GM19043 (cell line): ENCODE results near the gene HSPB9.

Experiments used
- ATAC-seq: cut with Tn5 transposase; IDR thresholded peaks from one replicate; pipeline ENCODE4 v1.9.1; 2021; ENCODE audit warnings: low read depth; ENCODE audit not compliant: unreplicated experiment

HSPB9 gene

DNA sequence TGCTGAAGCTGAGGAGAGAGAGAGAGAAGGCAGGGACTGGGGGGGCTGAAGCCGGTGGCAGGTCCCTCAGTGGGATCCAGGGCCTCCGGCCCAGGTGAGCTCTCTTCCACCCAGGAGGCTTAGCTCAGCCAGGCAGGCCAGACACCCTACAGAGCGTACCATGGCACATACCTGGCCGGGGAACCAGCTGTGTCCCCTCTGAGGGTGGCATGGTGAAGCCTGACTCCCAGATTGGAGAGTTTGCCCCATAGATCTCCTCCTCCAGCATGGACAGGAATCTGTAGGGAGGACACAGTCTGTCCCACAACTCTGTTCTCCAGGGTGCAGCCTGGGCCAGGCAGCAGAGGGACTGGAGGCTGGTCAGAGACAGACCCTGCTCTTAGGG lies 4.5 kb upstream of the HSPB9 start:
- no peak for ATAC-seq

- ATAC-seq = no peak
Observed at GRCh38 chr17:42118545-42118944, 4.1 kb upstream of the HSPB9 start.

DNA sequence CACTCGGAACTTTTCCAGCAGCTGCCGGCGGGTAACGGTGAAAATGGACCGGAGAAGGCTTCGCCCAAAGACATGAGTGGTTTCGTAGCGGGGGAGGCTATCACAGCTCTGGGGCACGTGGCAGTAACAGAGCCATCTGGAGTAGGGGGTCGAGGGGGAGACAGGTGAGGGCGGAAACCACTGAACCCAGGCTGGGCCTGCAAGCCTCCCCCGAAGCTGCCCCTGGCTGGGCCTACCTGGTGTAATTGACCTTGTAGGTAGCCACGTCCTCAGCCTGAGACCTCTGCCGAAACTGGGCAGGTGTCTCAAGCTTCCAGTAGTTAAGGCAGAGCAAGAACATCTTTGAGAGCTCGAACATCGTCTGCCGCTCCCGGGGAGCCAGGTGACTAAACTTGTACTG lies 3.3 kb upstream of the HSPB9 start:
- no peak for ATAC-seq

DNA sequence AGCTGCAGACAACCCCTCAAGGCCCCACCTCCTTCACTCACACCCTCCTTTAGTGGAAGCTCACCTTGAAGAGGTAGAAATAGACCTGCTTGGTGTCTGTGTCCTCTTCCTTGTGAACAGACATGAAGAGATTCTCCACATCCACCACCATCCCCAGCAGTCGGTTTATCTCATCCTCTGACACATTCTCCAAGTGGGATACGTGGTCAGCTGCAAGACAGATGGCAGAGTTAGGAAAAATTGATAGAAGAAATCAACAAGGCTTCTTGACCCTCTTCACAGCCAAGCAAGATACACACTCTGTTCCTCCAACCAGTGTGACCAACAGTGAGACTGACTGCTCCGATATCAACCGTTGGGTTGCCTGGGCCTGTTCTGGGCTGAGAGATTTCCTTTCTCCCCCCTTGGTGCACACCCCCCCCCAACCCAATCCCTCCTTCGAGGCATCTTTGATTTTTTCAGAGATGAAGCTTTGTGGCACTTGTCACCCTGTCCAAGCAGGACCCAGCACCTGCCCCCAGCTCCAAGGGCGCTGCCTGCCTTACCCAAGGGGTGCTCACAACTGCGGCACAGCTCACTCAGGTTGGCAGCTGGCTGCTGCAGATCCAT lies 2.3 kb upstream of the HSPB9 start:
- no peak for ATAC-seq

GRCh38 chr17:42120770-42121769 lies 1.5 kb upstream of the HSPB9 start, which contains the start of gene KAT2A:
TSS of gene KAT2A (minus strand) at chr17:42121367. CDS start at chr17:42121304, 63 bp downstream.
- ATAC-seq = peak; percentile 63

- ATAC-seq = no peak
Observed at GRCh38 chr17:42124256-42124655, 1.7 kb downstream of the HSPB9 start.

- ATAC-seq = no peak
Observed at GRCh38 chr17:42125565-42125964, 3.0 kb downstream of the HSPB9 start.

DNA sequence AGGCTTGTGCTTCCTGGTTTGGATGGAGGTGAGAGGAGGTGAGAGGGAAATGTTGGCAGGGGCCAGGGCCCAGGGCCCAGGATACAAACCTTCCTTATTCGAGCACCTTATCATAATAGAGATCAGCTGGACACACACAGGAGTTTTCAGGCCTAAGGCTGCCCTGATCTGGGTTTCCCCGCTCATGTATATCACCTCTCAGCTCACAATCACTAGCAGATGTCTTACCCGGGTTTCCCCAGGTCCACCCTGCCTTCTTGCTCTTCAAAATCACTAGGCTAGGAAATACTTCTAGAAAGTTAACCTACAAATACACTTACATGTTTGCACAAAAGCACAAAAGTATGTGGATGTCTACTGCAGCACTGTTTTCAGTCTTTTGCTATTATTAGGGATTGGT lies 4.2 kb downstream of the HSPB9 start:
- ATAC-seq = no peak

- ATAC-seq = no peak
Observed at GRCh38 chr17:42127414-42127813, 4.8 kb downstream of the HSPB9 start.

DNA sequence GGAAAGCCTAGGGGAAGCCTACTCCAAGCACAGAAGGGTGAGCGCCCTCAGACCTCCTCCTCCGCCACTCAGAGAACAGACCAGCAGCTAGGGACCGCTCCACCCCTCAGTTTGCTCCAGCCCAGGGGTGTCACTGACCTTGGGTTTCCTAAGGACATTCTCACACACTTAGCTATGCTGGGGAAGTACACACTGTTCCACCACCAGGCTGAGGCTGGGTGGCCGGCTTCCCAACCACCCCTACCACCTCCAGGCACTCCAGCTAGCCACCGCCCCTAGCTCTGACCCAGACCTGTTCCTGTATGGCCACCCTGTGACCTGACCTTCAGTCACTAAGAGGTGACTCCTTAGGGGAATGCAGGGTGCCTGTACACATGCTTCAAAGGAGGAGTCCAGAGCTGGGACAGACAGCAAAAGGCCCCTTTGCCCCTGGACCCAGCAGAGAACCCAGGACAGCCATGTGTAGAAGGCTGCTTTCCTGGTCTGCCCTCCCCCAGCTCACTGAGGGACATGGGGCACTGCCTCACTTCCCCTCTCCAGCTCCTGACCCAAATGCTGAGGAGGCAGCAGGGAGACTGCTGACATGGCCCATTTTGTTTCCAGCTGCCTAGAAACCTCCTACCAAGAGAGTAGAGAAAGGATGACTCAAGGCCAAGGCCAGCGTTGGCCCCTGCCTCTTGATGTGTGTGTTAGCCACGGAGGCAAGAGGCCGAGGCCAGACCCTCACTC lies 6.7 kb downstream of the HSPB9 start:
- ATAC-seq = no peak

GRCh38 chr17:42130310-42130936 lies 7.8 kb downstream of the HSPB9 start:
- ATAC-seq = no peak

DNA sequence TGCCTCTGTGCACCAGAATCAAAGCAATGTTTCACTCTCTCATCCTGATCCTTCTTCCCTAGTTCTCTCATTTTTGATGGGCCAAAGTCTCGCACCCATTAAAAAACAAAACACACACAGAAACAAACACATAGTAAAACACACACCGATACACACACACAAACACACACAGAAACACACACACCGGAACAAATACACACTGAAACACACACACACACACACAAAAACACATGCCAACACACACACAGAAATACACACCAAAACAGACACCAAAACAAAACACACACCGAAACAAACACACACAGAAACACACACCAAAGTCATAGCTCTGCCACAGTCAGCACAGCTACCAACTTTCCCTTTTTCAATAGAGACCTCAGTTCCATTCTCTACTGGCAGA lies 8.6 kb downstream of the HSPB9 start:
- no peak for ATAC-seq

DNA sequence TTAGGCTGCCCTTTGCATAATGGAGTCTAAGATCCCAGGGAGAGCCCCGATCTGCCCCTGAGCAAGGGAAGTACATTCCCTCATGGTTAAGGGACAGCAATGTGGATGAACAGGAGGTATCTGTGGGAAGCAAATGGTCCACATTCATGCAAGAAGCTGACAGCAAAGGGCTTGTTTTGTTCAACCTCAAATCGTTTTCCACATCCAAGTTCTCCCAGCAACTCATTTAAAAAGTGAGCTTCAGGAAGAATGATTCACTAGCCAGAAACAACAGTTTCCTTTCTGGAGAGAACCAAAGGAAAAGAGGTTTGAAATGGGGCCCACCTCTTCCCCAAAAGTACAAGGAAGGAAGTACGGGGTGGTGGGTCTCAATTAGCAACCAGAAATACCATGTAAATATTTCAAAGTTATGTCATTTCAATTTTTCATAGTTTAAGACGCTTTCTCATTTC lies 9.4 kb downstream of the HSPB9 start:
- no peak for ATAC-seq

GRCh38 chr17:42132941-42133340 lies 10.3 kb downstream of the HSPB9 start:
- ATAC-seq = peak; percentile 18

- peak; percentile 64 for ATAC-seq
Observed at GRCh38 chr17:42133461-42134041, 10.9 kb downstream of the HSPB9 start.

GRCh38 chr17:42135151-42135550 lies 12.5 kb downstream of the HSPB9 start:
- ATAC-seq = no peak

DNA sequence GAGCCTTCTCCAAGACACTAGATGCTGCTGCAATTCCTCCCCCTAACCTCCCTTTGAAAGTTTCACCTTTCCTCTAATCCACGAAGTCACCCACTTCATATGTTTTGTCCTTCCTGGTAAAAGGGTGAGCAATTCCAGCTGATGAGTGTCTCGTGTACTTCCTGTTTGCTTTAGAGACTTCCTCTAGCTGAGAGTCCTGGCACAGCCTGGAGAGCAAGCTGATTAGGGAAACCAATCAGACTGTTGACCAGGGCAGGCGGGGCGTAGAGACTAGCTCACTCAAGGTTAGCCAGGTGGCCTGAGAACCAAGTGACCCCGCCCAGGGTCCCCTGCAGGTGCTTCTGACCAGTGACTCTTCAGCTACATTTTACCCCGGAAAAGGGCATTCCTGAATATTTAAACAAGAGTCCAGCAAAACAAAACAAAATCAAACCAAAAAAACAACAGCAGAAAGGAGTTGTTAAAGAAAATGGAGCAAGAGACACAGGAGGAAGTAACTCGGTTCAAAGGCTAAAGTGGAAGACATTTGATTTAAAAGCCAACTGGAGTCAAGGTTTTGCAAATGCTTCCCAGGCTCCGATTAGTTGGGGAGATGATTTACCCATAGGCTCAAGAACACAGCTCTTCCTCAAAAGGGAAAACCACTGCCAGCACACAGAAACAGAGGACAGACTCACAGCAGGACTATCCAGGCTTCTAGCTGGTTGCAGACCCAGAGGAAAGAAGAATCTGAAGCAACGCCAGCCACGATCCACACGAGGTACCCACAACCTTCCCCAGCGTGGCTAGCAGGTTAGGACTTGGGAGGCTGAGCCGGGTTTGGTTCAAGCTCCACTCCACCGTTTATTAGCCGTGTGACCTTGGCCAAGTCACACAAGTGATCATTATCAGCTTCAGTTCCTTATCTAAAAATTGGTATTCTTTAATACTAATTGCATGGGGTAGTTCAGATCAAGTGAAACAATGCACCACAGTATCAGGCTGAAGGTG lies 13.4 kb downstream of the HSPB9 start:
- ATAC-seq = no peak

DNA sequence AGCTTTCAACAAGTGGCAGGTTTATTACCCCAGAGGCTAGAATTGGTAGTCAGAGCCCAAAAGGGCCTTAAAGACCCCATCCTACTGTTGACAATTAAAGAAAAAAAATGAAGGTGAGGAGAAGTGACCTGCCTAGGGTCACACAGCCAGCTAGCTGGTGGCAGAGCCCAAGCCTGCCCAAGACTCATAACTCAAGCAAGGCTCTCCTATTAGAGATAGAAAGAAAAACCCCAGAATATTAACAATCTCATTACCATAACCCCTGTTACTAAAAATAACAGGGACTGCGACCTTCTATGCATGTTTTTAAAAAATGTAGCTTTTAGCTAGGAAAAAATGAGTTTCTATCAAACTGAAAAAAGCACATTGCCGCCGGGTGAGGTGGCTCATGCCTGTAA lies 14.0 kb downstream of the HSPB9 start:
- ATAC-seq = no peak
